GM12872 (cell line): Measurements from ENCODE around the gene MTX2.

Experiments used
- TF ChIP-seq, protein P1 (sequence below): IDR thresholded peaks from 3 replicates; pipeline ENCODE4 v1.5.1; 2011; ENCODE audit warnings: low read depth, mild to moderate bottlenecking, low read length, moderate library complexity; ENCODE audit not compliant: insufficient read depth

The MTX2 gene

DNA sequence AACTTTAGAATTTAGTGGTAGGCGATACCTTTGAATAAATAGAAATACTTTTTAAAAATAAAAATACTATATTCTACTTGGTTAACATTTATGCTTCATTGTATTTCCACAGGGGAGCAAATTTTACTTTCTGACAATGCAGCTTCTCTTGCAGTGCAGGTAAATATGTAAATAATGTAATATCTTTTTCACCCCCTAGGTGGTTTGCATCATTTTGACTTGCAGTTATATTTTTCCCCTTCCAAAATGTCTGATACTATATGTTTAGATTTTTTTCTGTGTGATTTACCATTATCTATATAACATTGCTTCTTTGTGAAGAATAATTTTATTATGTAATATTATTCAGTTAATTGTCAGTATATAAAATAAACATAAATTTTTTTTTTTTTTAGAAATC is 28.5 kb downstream of the MTX2 start:
- TF ChIP-seq, protein P1, sequence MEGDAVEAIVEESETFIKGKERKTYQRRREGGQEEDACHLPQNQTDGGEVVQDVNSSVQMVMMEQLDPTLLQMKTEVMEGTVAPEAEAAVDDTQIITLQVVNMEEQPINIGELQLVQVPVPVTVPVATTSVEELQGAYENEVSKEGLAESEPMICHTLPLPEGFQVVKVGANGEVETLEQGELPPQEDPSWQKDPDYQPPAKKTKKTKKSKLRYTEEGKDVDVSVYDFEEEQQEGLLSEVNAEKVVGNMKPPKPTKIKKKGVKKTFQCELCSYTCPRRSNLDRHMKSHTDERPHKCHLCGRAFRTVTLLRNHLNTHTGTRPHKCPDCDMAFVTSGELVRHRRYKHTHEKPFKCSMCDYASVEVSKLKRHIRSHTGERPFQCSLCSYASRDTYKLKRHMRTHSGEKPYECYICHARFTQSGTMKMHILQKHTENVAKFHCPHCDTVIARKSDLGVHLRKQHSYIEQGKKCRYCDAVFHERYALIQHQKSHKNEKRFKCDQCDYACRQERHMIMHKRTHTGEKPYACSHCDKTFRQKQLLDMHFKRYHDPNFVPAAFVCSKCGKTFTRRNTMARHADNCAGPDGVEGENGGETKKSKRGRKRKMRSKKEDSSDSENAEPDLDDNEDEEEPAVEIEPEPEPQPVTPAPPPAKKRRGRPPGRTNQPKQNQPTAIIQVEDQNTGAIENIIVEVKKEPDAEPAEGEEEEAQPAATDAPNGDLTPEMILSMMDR: no peak

DNA sequence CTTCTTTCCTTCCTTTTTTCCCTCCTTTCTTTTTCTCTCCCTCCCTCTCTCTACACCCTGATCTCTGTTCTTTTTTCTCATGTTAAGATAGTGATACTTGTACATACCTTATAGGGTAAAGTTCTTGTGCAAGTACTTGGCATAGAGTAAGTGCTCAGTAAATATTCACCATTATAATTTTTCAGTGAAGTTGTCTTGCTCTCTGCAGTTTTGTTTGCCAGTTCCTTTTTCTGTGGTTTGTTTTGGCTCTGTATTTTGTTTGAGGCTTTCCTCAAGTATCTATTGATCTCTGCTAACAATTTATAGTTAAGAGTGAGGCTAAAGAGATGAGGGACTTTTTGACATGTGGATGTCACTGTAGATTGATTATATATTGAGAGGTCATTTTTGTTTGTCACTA is 48.0 kb downstream of the MTX2 start:
- TF ChIP-seq, protein P1: no peak

DNA sequence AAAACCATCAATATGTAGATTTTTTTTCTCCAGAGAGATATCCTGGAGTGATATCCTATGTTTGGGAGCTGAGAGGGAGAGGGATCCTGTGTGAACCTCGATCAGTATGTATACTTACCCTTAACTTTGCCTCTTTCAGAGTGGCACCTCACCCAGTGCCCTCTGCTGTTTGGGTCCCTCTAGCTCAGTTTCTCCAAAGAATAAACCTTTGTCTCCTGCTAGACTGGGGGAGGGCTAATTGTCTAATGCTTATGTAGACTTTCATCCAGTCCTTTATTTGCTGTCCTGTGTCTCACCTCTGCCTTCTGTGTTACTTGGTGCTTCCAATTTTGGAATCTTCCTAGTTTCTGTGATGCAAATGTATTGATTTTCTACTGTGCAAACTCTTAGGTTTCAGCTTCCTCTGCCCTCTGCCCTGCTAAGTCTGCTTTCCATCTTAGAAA is 48.4 kb downstream of the MTX2 start:
- TF ChIP-seq, protein P1: no peak

DNA sequence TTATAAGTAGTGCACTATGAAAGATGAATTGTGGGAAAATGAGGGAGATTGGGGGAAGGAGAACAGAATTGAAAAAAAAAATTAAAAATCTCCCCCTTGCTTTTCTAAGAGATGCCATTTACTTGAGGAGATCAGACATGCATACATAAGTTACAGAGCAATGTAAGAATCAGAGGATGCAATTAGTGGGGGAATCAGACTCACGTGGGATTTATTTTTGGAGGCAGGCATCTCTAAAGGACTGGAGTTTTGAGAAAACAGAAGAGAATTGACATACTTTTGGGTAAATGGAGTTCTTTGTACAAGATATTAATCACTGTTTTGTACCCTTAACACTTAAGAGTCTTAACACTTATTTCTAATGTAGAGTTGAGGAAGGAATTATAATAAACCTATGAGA is 52.7 kb downstream of the MTX2 start:
- TF ChIP-seq, protein P1: no peak

DNA sequence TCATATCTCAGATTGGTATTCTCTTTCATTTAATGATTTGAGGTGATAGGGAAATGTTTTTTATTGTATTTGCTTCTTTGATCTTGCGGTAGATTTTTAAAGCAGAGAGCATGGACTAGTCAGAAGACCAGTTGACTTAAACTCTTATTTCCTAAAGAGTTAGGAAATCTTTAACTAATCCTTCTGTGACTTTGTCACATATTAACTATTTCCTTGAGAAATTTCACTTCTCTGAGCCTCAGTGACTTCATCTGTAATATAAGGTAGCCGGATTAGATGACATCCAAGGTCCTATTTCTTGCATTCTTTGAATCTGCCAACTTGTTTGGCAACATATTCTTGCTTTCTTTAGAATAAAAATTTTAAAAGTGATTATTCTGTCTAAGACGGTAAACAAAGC is 55.6 kb downstream of the MTX2 start:
- TF ChIP-seq, protein P1: no peak

DNA sequence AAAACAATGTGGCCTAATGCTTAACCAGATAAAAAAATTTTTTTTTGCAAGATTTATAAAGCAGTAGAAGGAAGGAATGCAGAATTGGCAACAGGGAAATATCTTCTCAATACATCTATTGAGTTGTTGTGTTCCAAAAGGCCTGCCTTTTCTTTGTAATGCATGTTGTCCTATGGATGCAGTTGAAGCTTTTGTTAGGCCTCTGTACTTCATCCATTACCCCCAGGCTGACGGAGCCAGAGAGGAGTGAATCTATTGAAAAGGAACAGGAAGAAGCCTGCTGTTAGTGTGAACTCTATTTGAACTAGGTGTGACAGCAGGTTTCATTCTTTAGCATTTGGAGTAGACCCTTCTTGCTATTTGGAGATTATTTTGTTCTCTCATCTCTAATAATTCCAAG is 56.5 kb downstream of the MTX2 start:
- TF ChIP-seq, protein P1: no peak

DNA sequence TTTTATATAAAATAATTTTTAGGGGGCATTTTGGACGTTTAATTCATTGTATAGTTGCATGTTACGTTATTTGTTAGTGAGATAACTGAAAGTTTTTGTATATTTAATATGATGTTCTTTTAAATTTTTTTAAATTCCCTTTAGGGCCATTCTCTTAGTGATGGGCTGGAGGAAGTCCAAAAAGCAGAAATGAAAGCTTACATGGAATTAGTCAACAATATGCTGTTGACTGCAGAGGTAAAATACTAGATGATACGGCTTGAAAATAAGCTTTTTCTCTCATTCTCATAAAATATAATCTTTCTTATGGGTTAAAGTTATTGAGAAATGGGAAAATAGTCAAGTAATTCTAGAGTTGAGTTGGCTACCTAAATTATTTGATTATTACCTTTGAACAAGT is 58.9 kb downstream of the MTX2 start:
- TF ChIP-seq, protein P1: no peak

DNA sequence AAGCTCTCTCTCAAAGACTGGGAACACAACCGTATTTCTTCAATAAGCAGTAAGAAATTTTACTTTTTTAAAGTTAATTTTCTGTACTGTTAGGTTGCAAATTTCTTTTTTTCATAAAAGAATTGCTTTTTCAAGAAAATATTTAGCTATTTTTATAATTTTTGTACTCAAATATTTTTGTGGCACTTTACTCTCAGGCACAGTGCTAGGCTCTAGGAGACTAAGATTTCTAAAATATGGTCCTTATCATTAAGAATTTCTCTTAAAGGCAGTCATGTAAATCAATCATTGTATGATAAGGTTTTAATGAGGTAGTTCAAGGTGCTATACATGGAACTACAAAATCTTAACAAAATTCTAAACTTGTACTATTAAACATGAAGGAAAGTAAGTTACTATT is 61.4 kb downstream of the MTX2 start:
- TF ChIP-seq, protein P1: no peak
